NCI-H1417 treated with DMSO at 0.1 percent for 48 hours (cell line): Measurements from ENCODE around the gene FLYWCH1.

ENCODE experiments used
- DNase-seq: peaks from one replicate; lab custom pipeline; 2025; lab: John Stamatoyannopoulos, UW

Gene FLYWCH1

GRCh38 chr16:2969545-2970521 is 58.1 kb downstream of the FLYWCH1 start:
- DNase-seq: no peak

GRCh38 chr16:2970563-2970962 is 58.8 kb downstream of the FLYWCH1 start:
- no peak for DNase-seq

GRCh38 chr16:2971134-2971984 is 59.6 kb downstream of the FLYWCH1 start:
- DNase-seq: no peak

- no peak for DNase-seq
Measured at GRCh38 chr16:2971985-2972784, 60.5 kb downstream of the FLYWCH1 start.

GRCh38 chr16:2973093-2973492 is 61.4 kb downstream of the FLYWCH1 start:
- DNase-seq: no peak

GRCh38 chr16:2973605-2974318 is 62.0 kb downstream of the FLYWCH1 start:
- DNase-seq: no peak

GRCh38 chr16:2974319-2975056 is 62.8 kb downstream of the FLYWCH1 start:
- DNase-seq: no peak

GRCh38 chr16:2975161-2975795 is 63.5 kb downstream of the FLYWCH1 start:
- DNase-seq: no peak

- no peak for DNase-seq
Measured at GRCh38 chr16:2976201-2976600, 64.5 kb downstream of the FLYWCH1 start.

GRCh38 chr16:2976673-2977072 is 64.9 kb downstream of the FLYWCH1 start:
- no peak for DNase-seq

- no peak for DNase-seq
Measured at GRCh38 chr16:2977440-2977839, 65.7 kb downstream of the FLYWCH1 start.

- DNase-seq: no peak
Measured at GRCh38 chr16:2979669-2980226, 68.0 kb downstream of the FLYWCH1 start.

GRCh38 chr16:2980227-2981176 is 68.8 kb downstream of the FLYWCH1 start, which contains the start of gene PKMYT1:
TSS of gene PKMYT1 (minus strand) at chr16:2980446. CDS start at chr16:2979657, 789 bp downstream.
- DNase-seq: peak; percentile 45

GRCh38 chr16:2981177-2981898 is 69.6 kb downstream of the FLYWCH1 start:
- no peak for DNase-seq

- no peak for DNase-seq
Measured at GRCh38 chr16:2981899-2982250, 70.1 kb downstream of the FLYWCH1 start.

- DNase-seq: no peak
Measured at GRCh38 chr16:2982402-2982801, 70.7 kb downstream of the FLYWCH1 start.

GRCh38 chr16:2983706-2984136 is 72.0 kb downstream of the FLYWCH1 start:
- DNase-seq: no peak

- DNase-seq: no peak
Measured at GRCh38 chr16:2985462-2985861, 73.7 kb downstream of the FLYWCH1 start.
